Measurements from ENCODE around the gene FAM83F. TPM values are rescaled to one million over a fixed set of nuclear protein-coding genes. Genes with fewer than 3 reads are reported as not detected.

FAM83F gene
- total RNA-seq, 1 experiment from 2014 or later, result not detected

DNA sequence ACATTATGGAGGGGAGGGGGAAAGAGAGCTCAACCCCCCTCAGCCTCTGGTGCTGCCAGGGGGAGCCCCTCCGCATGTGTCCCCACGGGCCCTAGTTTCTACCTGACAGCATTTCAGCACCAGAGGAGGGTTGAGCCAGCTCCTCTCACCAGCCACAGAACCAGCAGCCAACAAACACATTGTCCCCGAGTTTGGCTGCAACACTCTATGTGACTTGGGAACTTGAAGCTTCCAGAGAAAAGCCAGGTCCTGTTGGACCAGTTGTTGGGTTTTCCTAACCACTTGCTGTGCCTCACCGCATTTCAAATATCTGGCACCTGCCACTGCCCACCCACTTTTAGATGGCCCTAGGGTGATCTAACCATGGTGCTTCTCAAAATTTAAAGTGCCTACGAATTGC, 21.1 kb upstream of the FAM83F start:
- DNase-seq (ENCODE audit: low read depth in 1 of 2, low spot score in 2 of 2), result no peak
- no peaks in the 10 kb centered on the region; the same call in 1 of the 2 replicates for H3K27me3 ChIP-seq (replicated peaks)
- H3K27ac ChIP-seq, result no peak overlapping the region
- no peak overlapping the region for H3K4me3 ChIP-seq
- H3K4me1 ChIP-seq (replicated peaks), result peaks cover 10% of the 10 kb centered on the region
- no peaks in the 10 kb centered on the region for H3K9me3 ChIP-seq (replicated peaks)
- no peaks in the 10 kb centered on the region for H3K36me3 ChIP-seq

DNA sequence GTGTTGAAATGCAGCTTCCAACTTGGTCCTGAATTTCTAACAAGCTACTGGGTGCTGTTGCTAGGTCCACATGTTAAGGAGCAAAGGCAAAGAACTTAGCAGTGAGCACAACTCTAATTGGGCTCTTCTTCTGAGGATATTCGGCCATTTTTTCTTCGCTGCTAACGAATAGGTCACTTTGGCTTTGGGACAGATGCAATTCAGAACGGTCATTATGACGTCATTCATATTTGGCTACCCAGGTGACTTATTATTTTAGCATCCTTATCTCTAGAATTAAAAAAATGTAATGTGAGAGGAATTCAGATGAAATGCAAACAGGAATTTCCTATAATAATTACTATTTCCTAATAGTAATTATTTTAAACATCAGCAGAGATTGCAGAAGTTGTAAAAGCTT, 20.7 kb upstream of the FAM83F start:
- Histone ChIP-seq H3K27ac (no peak overlapping the region), H3K9me3 (replicated peaks) (no peaks in the 10 kb centered on the region), H3K36me3 (no peaks in the 10 kb centered on the region), H3K4me1 (replicated peaks) (peaks cover 6% of the 10 kb centered on the region), H3K4me3 (no peak overlapping the region), H3K27me3 (replicated peaks) (no peaks in the 10 kb centered on the region; the same call in 1 of the 2 replicates)
- no peak for DNase-seq (ENCODE audit: low read depth in 1 of 2, low spot score in 2 of 2)

DNA sequence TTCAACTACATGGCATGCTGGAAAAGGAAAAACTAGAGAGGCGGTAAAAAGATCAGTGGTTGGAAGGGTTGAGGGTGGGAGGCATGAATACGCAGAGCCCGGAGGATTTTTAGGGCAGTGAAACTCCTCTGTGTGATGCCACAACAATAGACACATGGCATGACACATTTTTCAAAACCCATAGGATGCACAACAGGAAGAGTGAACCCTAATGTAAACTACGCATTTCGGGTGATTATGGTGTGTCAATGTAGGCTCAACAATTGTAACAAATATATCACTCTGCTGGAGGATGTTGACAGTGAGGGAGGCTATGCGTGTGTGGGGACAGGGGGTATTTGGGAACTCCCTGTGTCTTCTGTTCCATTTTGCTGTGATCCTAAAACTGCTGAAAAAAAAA, 15.7 kb upstream of the FAM83F start:
- H3K27ac ChIP-seq, result no peak overlapping the region
- no peaks in the 10 kb centered on the region for H3K36me3 ChIP-seq
- DNase-seq (ENCODE audit: low read depth in 1 of 2, low spot score in 2 of 2), result no peak
- H3K4me3 ChIP-seq, result no peak overlapping the region
- H3K9me3 ChIP-seq (replicated peaks), result no peaks in the 10 kb centered on the region
- H3K4me1 ChIP-seq (replicated peaks), result no peaks in the 10 kb centered on the region
- H3K27me3 ChIP-seq (replicated peaks), result no peaks in the 10 kb centered on the region; the same call in 1 of the 2 replicates

DNA sequence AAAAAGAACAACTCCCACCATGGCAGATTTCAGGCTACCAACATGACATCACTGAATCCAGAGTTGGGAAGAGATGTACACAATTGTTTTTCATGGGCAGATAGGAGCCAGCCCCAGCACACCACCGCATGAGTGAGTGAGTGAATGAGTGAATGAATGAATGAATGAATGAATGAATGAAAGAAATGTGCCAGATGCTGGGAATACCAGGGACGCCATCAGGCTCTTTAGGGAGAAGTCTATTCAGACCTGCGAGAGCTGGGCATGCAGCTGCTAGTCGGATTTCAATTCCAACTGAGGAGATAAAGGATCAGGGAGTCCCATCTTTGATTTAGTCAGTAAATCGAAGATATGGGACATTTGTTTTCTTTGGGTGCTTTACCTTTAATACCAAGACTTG, 15.3 kb upstream of the FAM83F start:
- Histone ChIP-seq H3K27me3 (replicated peaks) (no peaks in the 10 kb centered on the region; the same call in 1 of the 2 replicates), H3K27ac (no peak overlapping the region), H3K9me3 (replicated peaks) (no peaks in the 10 kb centered on the region), H3K36me3 (no peaks in the 10 kb centered on the region), H3K4me1 (replicated peaks) (no peaks in the 10 kb centered on the region), H3K4me3 (no peak overlapping the region)
- no peak for DNase-seq (ENCODE audit: low read depth in 1 of 2, low spot score in 2 of 2)

DNA sequence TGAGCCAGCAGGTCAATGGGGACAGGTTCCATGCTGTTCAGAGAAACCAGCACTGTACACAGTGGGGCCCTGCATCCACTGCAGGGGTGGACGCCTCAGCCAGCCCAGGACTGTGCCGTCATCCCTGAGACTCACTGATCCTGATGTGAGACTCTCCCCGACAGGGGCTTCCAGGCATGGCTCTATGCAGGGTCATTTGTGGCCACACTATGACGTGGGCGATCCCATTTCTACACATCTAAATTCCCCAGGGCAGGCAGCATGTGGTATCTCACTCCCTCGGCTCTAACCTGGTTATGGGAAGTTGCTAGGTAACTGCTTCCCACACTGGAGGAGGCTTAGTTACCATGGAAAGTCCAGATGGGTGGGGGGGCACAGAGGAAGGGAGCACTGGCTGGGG, 14.2 kb upstream of the FAM83F start:
- Histone ChIP-seq H3K4me1 (replicated peaks) (no peaks in the 10 kb centered on the region), H3K27me3 (replicated peaks) (no peaks in the 10 kb centered on the region; the same call in 1 of the 2 replicates), H3K36me3 (no peaks in the 10 kb centered on the region), H3K27ac (no peak overlapping the region), H3K4me3 (no peak overlapping the region), H3K9me3 (replicated peaks) (no peaks in the 10 kb centered on the region)
- DNase-seq (ENCODE audit: low read depth in 1 of 2, low spot score in 2 of 2), result no peak

DNA sequence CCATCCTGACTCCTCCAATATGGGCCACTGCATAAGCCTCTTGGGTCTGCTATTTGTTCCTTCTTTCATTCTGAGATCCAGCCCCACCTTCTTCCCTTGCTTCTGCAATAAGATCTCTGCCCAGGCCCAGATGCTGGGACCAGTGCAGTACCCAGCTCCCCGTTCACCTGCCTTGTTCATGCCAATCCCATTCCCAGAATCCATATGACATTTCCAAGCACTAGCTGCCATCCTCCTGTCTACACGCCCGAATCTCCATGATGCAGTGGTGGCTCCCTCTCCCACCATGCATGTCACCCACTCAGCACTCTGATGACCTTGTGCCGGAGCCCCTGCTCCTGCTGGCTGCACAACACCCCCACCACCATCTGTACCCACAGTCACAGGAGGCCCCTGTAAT, 11.4 kb upstream of the FAM83F start:
- Histone ChIP-seq H3K27ac (no peak overlapping the region), H3K4me3 (no peak overlapping the region), H3K4me1 (replicated peaks) (no peaks in the 10 kb centered on the region), H3K27me3 (replicated peaks) (no peaks in the 10 kb centered on the region), H3K36me3 (no peaks in the 10 kb centered on the region), H3K9me3 (replicated peaks) (no peaks in the 10 kb centered on the region)
- no peak for DNase-seq (ENCODE audit: low read depth in 1 of 2, low spot score in 2 of 2)

DNA sequence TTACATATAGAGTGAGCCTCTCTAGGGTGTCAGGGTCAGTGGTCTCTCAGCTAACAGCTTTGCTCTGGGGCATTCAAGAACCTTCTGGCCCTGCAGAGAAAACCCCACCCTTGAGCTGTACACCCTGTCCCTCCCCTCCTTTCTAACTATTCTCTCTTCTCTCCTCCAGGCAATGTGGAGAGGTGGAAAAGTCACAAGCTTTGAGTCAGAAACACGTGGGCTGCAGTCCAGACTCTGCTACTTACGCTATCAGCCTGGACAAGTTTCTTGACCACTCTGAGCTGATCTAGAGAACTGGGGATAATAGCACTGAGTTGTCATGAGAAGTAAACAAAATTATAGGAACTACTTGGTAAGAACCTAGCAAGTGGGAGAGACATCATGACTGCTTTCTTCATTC, 10.7 kb upstream of the FAM83F start:
- H3K27me3 ChIP-seq (replicated peaks), result no peaks in the 10 kb centered on the region
- H3K9me3 ChIP-seq (replicated peaks), result no peaks in the 10 kb centered on the region
- no peak for DNase-seq (ENCODE audit: low read depth in 1 of 2, low spot score in 2 of 2)
- H3K27ac ChIP-seq, result no peak overlapping the region
- no peaks in the 10 kb centered on the region for H3K4me1 ChIP-seq (replicated peaks)
- no peaks in the 10 kb centered on the region for H3K36me3 ChIP-seq
- H3K4me3 ChIP-seq, result no peak overlapping the region

DNA sequence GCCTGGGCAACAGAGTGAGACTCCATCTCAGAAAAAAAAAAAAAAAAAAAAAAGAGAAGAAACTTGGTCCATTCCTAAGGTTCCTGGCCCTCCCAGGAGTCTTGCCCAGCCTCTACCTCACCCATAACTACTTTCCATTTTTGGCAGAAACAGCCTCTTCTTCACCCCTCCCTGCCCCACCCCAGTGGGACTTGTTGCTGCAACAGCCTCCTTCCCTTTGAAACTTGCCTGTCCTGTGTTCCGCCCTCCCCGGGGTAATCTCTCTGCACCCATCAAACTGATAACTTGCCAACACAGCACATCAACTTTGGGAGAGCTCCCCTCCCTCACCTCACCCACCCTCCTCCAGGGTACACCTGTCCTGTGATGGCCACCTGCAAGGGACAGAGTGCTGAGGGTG, 10.0 kb upstream of the FAM83F start:
- no peaks in the 10 kb centered on the region for H3K27me3 ChIP-seq (replicated peaks)

DNA sequence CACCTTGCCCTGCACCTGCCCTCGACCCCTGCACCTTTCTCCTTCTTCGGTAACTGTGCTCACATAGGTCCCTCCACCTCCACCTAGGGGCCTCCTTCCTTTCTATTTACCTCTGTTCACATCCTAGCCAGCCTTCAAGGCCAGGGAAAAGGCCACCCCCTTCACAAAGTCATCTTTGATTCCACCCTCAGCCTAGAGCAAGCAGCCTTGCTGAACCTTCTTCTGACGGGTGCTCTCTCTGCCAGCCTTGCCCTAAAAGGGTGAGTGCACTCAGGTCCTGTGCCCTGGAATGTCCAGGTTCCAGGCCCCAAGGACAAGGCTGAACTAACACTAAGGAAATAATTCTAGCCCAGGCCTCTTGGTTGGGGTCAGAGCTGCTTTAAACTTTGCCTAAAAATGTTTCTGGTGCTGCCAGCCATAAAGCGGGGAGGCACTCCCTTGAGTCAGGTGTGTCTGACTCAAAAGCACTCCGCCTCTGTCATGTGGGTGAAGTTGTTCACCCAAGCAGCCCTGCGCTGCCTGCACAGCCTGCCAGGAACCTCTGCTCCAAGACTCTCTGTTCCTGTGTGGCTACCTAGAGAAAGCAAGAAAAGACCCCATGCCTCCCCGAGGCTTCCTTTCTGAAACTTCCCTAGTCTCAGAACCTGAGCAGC, 9.2 kb upstream of the FAM83F start:
- Histone ChIP-seq H3K4me3 (no peak overlapping the region), H3K27me3 (replicated peaks) (no peaks in the 10 kb centered on the region), H3K36me3 (no peaks in the 10 kb centered on the region), H3K9me3 (replicated peaks) (no peaks in the 10 kb centered on the region), H3K27ac (no peak overlapping the region), H3K4me1 (replicated peaks) (no peaks in the 10 kb centered on the region)
- DNase-seq (ENCODE audit: low read depth in 1 of 2, low spot score in 2 of 2), result no peak

More for the DNA sequence above, 10.0 kb upstream of the FAM83F start:
- Histone ChIP-seq H3K36me3 (no peaks in the 10 kb centered on the region), H3K4me3 (no peak overlapping the region), H3K9me3 (replicated peaks) (no peaks in the 10 kb centered on the region), H3K4me1 (replicated peaks) (no peaks in the 10 kb centered on the region), H3K27ac (no peak overlapping the region)
- DNase-seq (ENCODE audit: low read depth in 1 of 2, low spot score in 2 of 2), result no peak

DNA sequence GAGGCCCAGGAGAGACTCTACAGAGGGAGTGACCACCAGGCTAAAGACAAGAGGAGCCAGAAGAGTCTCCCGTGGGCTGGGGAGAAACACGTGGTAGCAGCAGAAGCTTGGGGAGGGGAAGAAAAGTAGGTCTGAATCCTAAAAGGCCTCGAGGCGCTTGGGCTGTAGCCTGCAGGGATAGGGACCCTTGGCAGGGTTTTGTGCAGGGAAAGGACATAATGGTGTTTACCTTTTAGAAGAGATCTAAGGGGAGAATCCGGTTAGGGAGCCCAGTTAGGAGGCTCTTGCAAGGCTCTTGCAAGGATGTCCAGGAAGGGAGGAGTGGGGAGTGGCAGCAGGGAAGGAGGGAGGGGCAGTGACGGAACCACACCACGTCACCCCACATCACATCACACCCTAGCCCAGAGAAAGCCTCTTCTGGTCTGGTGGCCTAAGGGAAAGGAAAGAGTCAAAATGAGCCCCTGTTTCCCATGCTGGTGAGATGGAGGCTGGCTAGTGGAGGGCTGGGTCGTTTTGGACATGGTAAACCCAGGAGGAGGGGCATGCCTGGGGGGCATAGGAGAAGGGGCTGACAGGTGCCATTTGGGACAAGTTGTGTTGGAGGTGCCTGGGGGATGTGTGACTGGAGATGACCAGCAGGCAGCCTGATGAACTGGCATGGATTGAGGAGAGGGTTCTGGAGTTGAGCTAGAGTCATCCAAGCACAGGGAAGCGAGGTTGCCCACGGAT, 6.2 kb upstream of the FAM83F start:
- no peak overlapping the region for H3K4me3 ChIP-seq
- H3K4me1 ChIP-seq (replicated peaks), result no peaks in the 10 kb centered on the region
- no peak overlapping the region for H3K27ac ChIP-seq
- DNase-seq (ENCODE audit: low read depth in 1 of 2, low spot score in 2 of 2), result no peak
- no peaks in the 10 kb centered on the region for H3K9me3 ChIP-seq (replicated peaks)
- no peaks in the 10 kb centered on the region for H3K27me3 ChIP-seq (replicated peaks)
- H3K36me3 ChIP-seq, result no peaks in the 10 kb centered on the region

DNA sequence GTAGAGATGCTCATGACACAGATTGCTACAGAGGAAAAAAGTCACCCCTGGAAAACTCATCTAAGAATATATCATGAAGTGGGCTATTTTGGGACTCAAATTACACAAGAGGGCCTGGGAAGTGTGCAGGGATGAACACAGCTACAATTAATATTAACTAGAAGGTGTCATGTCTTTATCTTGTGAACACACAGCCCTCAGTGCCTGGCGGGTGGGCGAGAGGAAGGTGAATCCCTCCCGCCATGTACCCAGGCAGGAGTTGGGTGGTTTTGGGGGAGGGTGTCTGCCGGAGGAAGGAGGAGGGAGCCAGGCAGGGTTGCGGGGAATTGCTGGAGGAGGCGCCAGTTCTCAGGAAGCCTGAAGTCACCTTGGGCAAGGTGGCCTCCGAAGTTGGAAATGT, 5.1 kb upstream of the FAM83F start:
- Histone ChIP-seq H3K27ac (no peak overlapping the region), H3K27me3 (replicated peaks) (no peaks in the 10 kb centered on the region), H3K36me3 (no peaks in the 10 kb centered on the region), H3K4me1 (replicated peaks) (no peaks in the 10 kb centered on the region), H3K9me3 (replicated peaks) (no peaks in the 10 kb centered on the region), H3K4me3 (no peak overlapping the region)
- DNase-seq (ENCODE audit: low read depth in 1 of 2, low spot score in 2 of 2), result no peak

DNA sequence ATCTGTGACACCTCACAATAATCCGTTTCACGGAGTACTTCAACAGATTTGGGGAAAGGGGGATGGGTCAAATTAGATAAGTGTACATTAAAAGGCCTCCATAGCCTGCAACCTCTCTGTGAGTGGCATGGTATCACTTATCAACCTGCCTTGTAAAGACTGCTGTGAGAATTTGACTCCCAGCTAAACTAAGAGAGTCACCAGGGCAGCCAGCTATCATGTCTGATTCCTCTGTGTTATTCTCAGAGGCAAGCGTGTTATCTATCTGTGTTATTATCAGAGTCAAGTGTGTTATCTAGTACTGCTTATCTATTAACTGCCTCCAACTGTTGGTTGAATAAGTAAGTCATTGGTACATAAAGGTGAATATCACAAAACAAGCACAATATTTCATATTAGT, 4.1 kb upstream of the FAM83F start:
- Histone ChIP-seq H3K27ac (no peak overlapping the region), H3K27me3 (replicated peaks) (no peaks in the 10 kb centered on the region), H3K4me1 (replicated peaks) (no peaks in the 10 kb centered on the region), H3K4me3 (no peak overlapping the region), H3K36me3 (no peaks in the 10 kb centered on the region), H3K9me3 (replicated peaks) (no peaks in the 10 kb centered on the region)
- no peak for DNase-seq (ENCODE audit: low read depth in 1 of 2, low spot score in 2 of 2)

DNA sequence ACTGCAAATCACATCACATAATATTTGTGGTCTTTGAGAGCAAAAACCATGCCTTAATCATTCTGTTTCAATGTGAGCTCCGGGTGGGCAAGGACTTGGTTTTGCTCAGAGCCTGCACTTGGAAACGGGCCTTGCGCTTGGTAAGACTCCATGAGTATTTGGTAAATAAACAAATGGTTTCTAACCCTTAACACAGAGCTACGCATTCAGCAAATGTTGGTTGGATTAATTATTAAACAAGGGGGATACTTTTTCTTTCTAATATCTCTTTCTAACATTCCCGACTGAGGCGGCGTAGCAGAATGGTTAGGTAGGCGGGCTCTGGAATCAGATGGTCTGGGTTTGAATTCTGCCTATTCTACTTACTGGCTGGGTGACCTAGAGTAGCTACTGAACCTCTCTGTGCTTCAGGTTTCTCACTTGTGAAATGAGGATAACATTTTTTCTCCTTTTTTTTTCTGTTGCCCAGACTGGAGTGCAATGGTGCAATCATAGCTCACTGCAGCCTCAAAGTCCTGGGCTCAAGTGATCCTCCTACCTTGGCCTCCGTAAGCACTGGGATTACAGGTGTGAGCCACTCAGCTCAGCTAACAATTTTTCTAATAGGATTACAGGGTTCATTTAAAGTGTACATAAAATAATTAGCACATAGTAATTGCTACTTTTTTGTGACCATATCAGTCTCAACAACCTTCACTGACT, 3.4 kb upstream of the FAM83F start:
- Histone ChIP-seq H3K9me3 (replicated peaks) (no peaks in the 10 kb centered on the region), H3K27ac (no peak overlapping the region), H3K4me3 (no peak overlapping the region), H3K27me3 (replicated peaks) (no peaks in the 10 kb centered on the region), H3K4me1 (replicated peaks) (no peaks in the 10 kb centered on the region), H3K36me3 (no peaks in the 10 kb centered on the region)
- no peak for DNase-seq (ENCODE audit: low read depth in 1 of 2, low spot score in 2 of 2)

DNA sequence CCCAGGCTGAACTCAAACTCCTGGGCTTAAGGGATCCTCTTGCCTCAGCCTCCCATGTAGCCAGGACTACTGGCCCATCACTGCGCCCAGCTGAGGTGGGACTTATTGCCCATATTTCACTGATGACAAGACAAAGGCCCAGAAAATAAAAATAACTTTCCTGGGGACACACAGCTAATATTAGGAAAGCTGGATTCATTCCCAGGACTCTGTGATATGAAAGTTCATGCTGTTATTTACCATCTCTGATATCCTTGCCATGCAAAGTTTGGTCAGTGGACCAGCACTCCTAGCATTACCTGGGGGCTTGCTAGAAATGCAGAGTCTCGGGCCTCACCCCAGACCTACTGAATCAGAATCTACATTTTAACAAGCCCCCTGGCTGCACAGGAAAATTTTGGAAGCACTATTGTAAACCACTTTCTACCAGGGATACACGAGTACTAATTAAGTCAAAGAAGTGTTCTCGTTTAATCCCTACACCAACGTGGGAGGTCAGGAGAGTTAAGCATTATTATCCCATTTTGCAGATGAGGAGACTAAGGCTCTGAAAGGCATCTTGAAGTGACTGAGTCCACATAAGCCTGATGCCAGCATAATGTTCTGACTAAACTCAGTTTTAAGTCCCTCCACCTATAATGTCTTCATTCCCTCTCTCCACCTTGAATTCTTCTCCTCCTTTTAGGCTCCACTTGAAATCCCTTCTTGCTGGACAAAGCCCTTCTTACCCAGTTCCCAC, 2.5 kb upstream of the FAM83F start:
- no peaks in the 10 kb centered on the region for H3K36me3 ChIP-seq
- no peaks in the 10 kb centered on the region for H3K9me3 ChIP-seq (replicated peaks)
- H3K27ac ChIP-seq, result no peak overlapping the region
- DNase-seq (ENCODE audit: low read depth in 1 of 2, low spot score in 2 of 2), result no peak
- H3K4me1 ChIP-seq (replicated peaks), result no peaks in the 10 kb centered on the region
- no peaks in the 10 kb centered on the region for H3K27me3 ChIP-seq (replicated peaks)
- no peak overlapping the region for H3K4me3 ChIP-seq
